Neural progenitor cell (in vitro differentiated cells): Measurements from ENCODE around the gene MYMX. TPM values are rescaled to one million over a fixed set of nuclear protein-coding genes. Genes with fewer than 3 reads are reported as not detected.
A peak's percentile ranks its signal among the peaks of the same experiment; 100 is the strongest.

Experiments
- DNase-seq: peaks from one replicate; pipeline ENCODE4 v3.0.0-alpha.2; 2016; ENCODE audit warnings: low spot score
- H2AFZ ChIP-seq: fragments of 200-600 bp; sonication (generic); replicated peaks from 2 replicates; pipeline ENCODE4 v1.6.1; 2016; ENCODE audit warnings: antibody characterized with exemption
- H3F3A ChIP-seq: fragments of 200-600 bp; sonication (generic); 2 replicates; pipeline ENCODE4 v1.6.1; 2016; ENCODE audit warnings: antibody characterized with exemption, low read depth
- H3K27ac ChIP-seq: fragments of 200-600 bp; sonication (generic); 2 replicates; pipeline ENCODE4 v1.5.1; 2016; ENCODE audit warnings: mild to moderate bottlenecking
- H3K27me3 ChIP-seq: fragments of 200-600 bp; sonication (generic); 2 replicates; pipeline ENCODE4 v1.6.1; 2016; ENCODE audit warnings: mild to moderate bottlenecking, moderate library complexity
- H3K36me3 ChIP-seq: fragments of 200-600 bp; sonication (generic); 2 replicates; pipeline ENCODE4 v1.5.1; 2016
- H3K4me1 ChIP-seq: fragments of 200-600 bp; sonication (generic); 2 replicates; pipeline ENCODE4 v1.6.1; 2016; ENCODE audit warnings: mixed run types
- H3K4me2 ChIP-seq: fragments of 200-600 bp; sonication (generic); 2 replicates; pipeline ENCODE4 v1.6.1; 2016
- H3K4me3 ChIP-seq: fragments of 200-600 bp; sonication (generic); 2 replicates; pipeline ENCODE4 v1.5.1; 2016
- H3K79me2 ChIP-seq: fragments of 200-600 bp; sonication (generic); 2 replicates; pipeline ENCODE4 v1.6.1; 2016; ENCODE audit warnings: low read depth
- H3K9ac ChIP-seq: fragments of 200-600 bp; sonication (generic); 2 replicates; pipeline ENCODE4 v1.6.1; 2016
- H3K9me3 ChIP-seq: fragments of 200-600 bp; sonication (generic); 2 replicates; pipeline ENCODE4 v1.5.1; 2016; ENCODE audit warnings: low read depth
- H4K20me1 ChIP-seq: fragments of 200-600 bp; sonication (generic); 2 replicates; pipeline ENCODE4 v1.6.1; 2016; ENCODE audit warnings: low read depth
- H3K27ac Mint-ChIP-seq: 3 replicates; pipeline ENCODE4 v1.8.0; 2021; ENCODE audit warnings: mixed read lengths
- H3K27me3 Mint-ChIP-seq: 2 replicates; pipeline ENCODE4 v1.8.0; 2022; ENCODE audit warnings: low read depth, mild to moderate bottlenecking, inconsistent platforms, moderate library complexity, mixed read lengths; ENCODE audit not compliant: insufficient read depth
- H3K36me3 Mint-ChIP-seq: 3 replicates; pipeline ENCODE4 v1.8.0; 2021; ENCODE audit warnings: mixed read lengths
- H3K4me1 Mint-ChIP-seq: 3 replicates; pipeline ENCODE4 v1.8.0; 2021; ENCODE audit warnings: mixed read lengths
- H3K4me3 Mint-ChIP-seq: 3 replicates; pipeline ENCODE4 v1.8.0; 2021; ENCODE audit warnings: mild to moderate bottlenecking, moderate library complexity, mixed read lengths
- H3K9me3 Mint-ChIP-seq: 3 replicates; pipeline ENCODE4 v1.8.0; 2020; ENCODE audit warnings: mixed read lengths
- CTCF ChIP-seq: fragments of 200-600 bp; sonication (generic); IDR thresholded peaks from 2 replicates; pipeline ENCODE4 v1.5.1; 2017; ENCODE audit warnings: antibody characterized with exemption, mild to moderate bottlenecking
- EZH2 ChIP-seq: fragments of 200-600 bp; sonication (generic); IDR thresholded peaks from 2 replicates; pipeline ENCODE4 v1.6.1; 2017; ENCODE audit warnings: antibody characterized with exemption, mild to moderate bottlenecking, moderate library complexity
- EZH2phosphoT487 ChIP-seq: fragments of 200-600 bp; sonication (generic); IDR thresholded peaks from 2 replicates; pipeline ENCODE4 v1.6.1; 2017; ENCODE audit warnings: antibody characterized with exemption
- total RNA-seq: library from RNA; depleted of rRNA; stranded (reverse); fragments of >200 nt; gene quantifications from 2 replicates; pipeline ENCODE4 v1.2.3, GENCODE V29; 2015; ENCODE audit warnings: low replicate concordance

MYMX gene
- total RNA-seq, 1 donor from 2014 or later: 0.54 TPM

GRCh38 chr6:44219053-44219814, 2.5 kb downstream of the MYMX start:
- Histone ChIP-seq H3K79me2 (peaks cover 3% of the 10 kb centered on the region), H3K27me3 (peaks cover 13% of the 10 kb centered on the region), H2AFZ (peak overlapping the region; percentile 30), H3K9me3 (no peaks in the 10 kb centered on the region), H3K9ac (no peak overlapping the region), H3K36me3 (no peaks in the 10 kb centered on the region), H4K20me1 (peaks cover 5% of the 10 kb centered on the region), H3K4me1 (peaks cover 51% of the 10 kb centered on the region), H3K4me2 (peak overlapping the region; percentile 73), H3K27ac (peak overlapping the region; percentile 82), H3K4me3 (peak overlapping the region; percentile 44), H3F3A (peaks cover 78% of the 10 kb centered on the region)
- TF ChIP-seq CTCF (no peak), EZH2phosphoT487 (no peak), EZH2 (no peak)
- Mint-ChIP-seq H3K4me1 (peaks cover 44% of the 10 kb centered on the region), H3K27me3 (peaks cover 11% of the 10 kb centered on the region), H3K4me3 (peak overlapping the region; percentile 81), H3K36me3 (peaks cover 3% of the 10 kb centered on the region), H3K27ac (peak overlapping the region; percentile 91), H3K9me3 (no peaks in the 10 kb centered on the region)
- peak; percentile 96 for DNase-seq

GRCh38 chr6:44219815-44220784, 3.4 kb downstream of the MYMX start:
- no peaks in the 10 kb centered on the region for H3K9me3 Mint-ChIP-seq
- H3K4me1 Mint-ChIP-seq: peaks cover 53% of the 10 kb centered on the region
- H3K27ac Mint-ChIP-seq: no peak overlapping the region
- H3K4me2 ChIP-seq: peak overlapping the region; percentile 73
- no peak for DNase-seq
- peaks cover 59% of the 10 kb centered on the region for H3K4me1 ChIP-seq
- peaks cover 3% of the 10 kb centered on the region for H3K36me3 Mint-ChIP-seq
- peaks cover 83% of the 10 kb centered on the region for H3F3A ChIP-seq
- H4K20me1 ChIP-seq: peaks cover 13% of the 10 kb centered on the region
- H3K9ac ChIP-seq: no peak overlapping the region
- peak overlapping the region; percentile 81 for H3K4me3 Mint-ChIP-seq
- H3K27ac ChIP-seq: peak overlapping the region; percentile 82
- no peaks in the 10 kb centered on the region for H3K36me3 ChIP-seq
- peaks cover 11% of the 10 kb centered on the region for H3K79me2 ChIP-seq
- H2AFZ ChIP-seq: no peak overlapping the region
- TF ChIP-seq CTCF (peak; percentile 17), EZH2phosphoT487 (no peak), EZH2 (no peak)
- peaks cover 13% of the 10 kb centered on the region for H3K27me3 ChIP-seq
- H3K4me3 ChIP-seq: peak overlapping the region; percentile 44
- H3K9me3 ChIP-seq: no peaks in the 10 kb centered on the region
- peaks cover 11% of the 10 kb centered on the region for H3K27me3 Mint-ChIP-seq

- peaks cover 60% of the 10 kb centered on the region for H3K4me1 Mint-ChIP-seq
- H3K36me3 Mint-ChIP-seq: peaks cover 3% of the 10 kb centered on the region
- DNase-seq: no peak
- Histone ChIP-seq H4K20me1 (peaks cover 21% of the 10 kb centered on the region), H3K9me3 (no peaks in the 10 kb centered on the region), H3F3A (peaks cover 82% of the 10 kb centered on the region), H3K36me3 (no peaks in the 10 kb centered on the region), H2AFZ (no peak overlapping the region), H3K4me2 (no peak overlapping the region), H3K79me2 (peaks cover 19% of the 10 kb centered on the region), H3K9ac (no peak overlapping the region), H3K4me1 (peaks cover 66% of the 10 kb centered on the region), H3K4me3 (no peak overlapping the region), H3K27ac (no peak overlapping the region), H3K27me3 (peaks cover 13% of the 10 kb centered on the region)
- H3K4me3 Mint-ChIP-seq: peak overlapping the region; percentile 78
- H3K27ac Mint-ChIP-seq: peak overlapping the region; percentile 81
- TF ChIP-seq CTCF: no peak
- TF ChIP-seq EZH2: no peak
- TF ChIP-seq EZH2phosphoT487: no peak
- H3K9me3 Mint-ChIP-seq: no peaks in the 10 kb centered on the region
- peaks cover 11% of the 10 kb centered on the region for H3K27me3 Mint-ChIP-seq
Measured at GRCh38 chr6:44220913-44221290, 4.2 kb downstream of the MYMX start.
